Measurements from ENCODE around the gene RNF17.

DNA sequence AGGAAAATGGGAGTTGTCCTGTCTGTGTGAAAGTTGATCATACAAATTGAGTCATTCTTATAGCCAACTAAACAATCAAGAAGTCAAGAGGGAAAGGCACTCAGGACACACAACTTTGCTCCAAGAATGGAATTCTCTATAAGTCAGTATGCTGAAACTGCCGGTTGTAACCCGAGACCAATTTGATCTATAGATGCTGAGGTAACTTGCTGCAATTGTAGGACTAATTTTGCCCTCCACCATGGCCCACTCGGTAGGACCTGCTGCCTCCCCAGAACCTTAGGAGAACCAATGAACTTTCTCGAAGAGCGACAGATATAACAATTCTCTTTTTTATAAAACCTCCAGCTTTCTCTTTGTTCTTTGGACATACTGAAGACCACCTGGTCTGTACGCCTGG is 157.0 kb downstream of the RNF17 start:
- TF ChIP-seq, protein P1, sequence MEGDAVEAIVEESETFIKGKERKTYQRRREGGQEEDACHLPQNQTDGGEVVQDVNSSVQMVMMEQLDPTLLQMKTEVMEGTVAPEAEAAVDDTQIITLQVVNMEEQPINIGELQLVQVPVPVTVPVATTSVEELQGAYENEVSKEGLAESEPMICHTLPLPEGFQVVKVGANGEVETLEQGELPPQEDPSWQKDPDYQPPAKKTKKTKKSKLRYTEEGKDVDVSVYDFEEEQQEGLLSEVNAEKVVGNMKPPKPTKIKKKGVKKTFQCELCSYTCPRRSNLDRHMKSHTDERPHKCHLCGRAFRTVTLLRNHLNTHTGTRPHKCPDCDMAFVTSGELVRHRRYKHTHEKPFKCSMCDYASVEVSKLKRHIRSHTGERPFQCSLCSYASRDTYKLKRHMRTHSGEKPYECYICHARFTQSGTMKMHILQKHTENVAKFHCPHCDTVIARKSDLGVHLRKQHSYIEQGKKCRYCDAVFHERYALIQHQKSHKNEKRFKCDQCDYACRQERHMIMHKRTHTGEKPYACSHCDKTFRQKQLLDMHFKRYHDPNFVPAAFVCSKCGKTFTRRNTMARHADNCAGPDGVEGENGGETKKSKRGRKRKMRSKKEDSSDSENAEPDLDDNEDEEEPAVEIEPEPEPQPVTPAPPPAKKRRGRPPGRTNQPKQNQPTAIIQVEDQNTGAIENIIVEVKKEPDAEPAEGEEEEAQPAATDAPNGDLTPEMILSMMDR (IDR thresholded peaks at IDR 0.05), result no peak
- TF ChIP-seq ZFX (IDR thresholded peaks at IDR 0.05; ENCODE audit: borderline replicate concordance), result no peak
